PC-3 (cell line): Measurements from ENCODE around the gene ABAT. TPM values are rescaled to one million over a fixed set of nuclear protein-coding genes. Genes with fewer than 3 reads are reported as not detected.

Experiments used
- ATAC-seq: fragments of 200-7000 bp; cut with Tn5 transposase; 2 replicates; pipeline ENCODE4 v1.9.1; 2020; ENCODE audit warnings: mild to moderate bottlenecking, moderate library complexity
- BruUV-seq: library from RNA; stranded (reverse); fragments of 400-500 nt; replicated peaks from 2 replicates; lab custom pipeline; 2021; lab: Mats Ljungman, UMichigan
- CTCF ChIA-PET: fragments of 300-600 bp; sonication (Branson Sonifier 250); formaldehyde crosslinking; loops from one replicate; lab custom pipeline; 2022; ENCODE audit warnings: antibody characterized with exemption; lab: Charles Lee
- POLR2A ChIA-PET: fragments of 300-600 bp; sonication (Branson Sonifier 250); formaldehyde crosslinking; loops from one replicate; lab custom pipeline; 2022; ENCODE audit warnings: antibody characterized with exemption; ENCODE audit not compliant: unreplicated experiment; lab: Charles Lee
- DNase-seq: peaks from one replicate; pipeline ENCODE4 v3.0.0-alpha.2; 2015
- H2AFZ ChIP-seq: fragments of 300-600 bp; sonication (generic); 2 replicates; pipeline ENCODE4 v1.6.0; 2016; ENCODE audit warnings: antibody characterized with exemption, low read length
- H3F3A ChIP-seq: fragments of 300-600 bp; sonication (generic); one replicate; pipeline ENCODE4 v1.6.0; 2017; ENCODE audit warnings: antibody characterized with exemption, low read length, control low read depth, mild to moderate bottlenecking; ENCODE audit not compliant: unreplicated experiment
- H3K27ac ChIP-seq: fragments of 300-600 bp; sonication (generic); 2 replicates; pipeline ENCODE4 v1.5.1; 2016; ENCODE audit warnings: mild to moderate bottlenecking, low read length
- H3K27me3 ChIP-seq: fragments of 300-600 bp; sonication (generic); 2 replicates; pipeline ENCODE4 v1.6.1; 2016; ENCODE audit warnings: low read length, mixed read lengths
- H3K36me3 ChIP-seq: fragments of 300-600 bp; sonication (generic); 2 replicates; pipeline ENCODE4 v1.6.1; 2016; ENCODE audit warnings: low read depth, mixed run types, low read length, mixed read lengths
- H3K4me1 ChIP-seq: fragments of 300-600 bp; sonication (generic); 2 replicates; pipeline ENCODE4 v1.5.1; 2016; ENCODE audit warnings: low read length; ENCODE audit not compliant: insufficient read depth
- H3K4me2 ChIP-seq: fragments of 300-600 bp; sonication (generic); 2 replicates; pipeline ENCODE4 v1.6.0; 2016; ENCODE audit warnings: low read length
- H3K4me3 ChIP-seq: fragments of 300-600 bp; sonication (generic); 2 replicates; pipeline ENCODE4 v1.5.1; 2016; ENCODE audit warnings: mild to moderate bottlenecking, low read length, mixed read lengths
- H3K79me2 ChIP-seq: fragments of 300-600 bp; sonication (generic); 2 replicates; pipeline ENCODE4 v1.6.1; 2017; ENCODE audit warnings: low read length, mixed read lengths
- H3K9ac ChIP-seq: fragments of 300-600 bp; sonication (generic); 2 replicates; pipeline ENCODE4 v1.6.0; 2016; ENCODE audit warnings: mild to moderate bottlenecking, low read length
- H3K9me2 ChIP-seq: fragments of 300-600 bp; sonication (generic); replicated peaks from 2 replicates; pipeline ENCODE4 v1.6.1; 2016; ENCODE audit warnings: mixed run types, low read length, mixed read lengths
- H3K9me3 ChIP-seq: fragments of 300-600 bp; sonication (generic); 2 replicates; pipeline ENCODE4 v1.6.1; 2016; ENCODE audit warnings: low read length, mixed read lengths
- H4K20me1 ChIP-seq: fragments of 300-600 bp; sonication (generic); 2 replicates; pipeline ENCODE4 v1.6.1; 2016; ENCODE audit warnings: low read length, mixed read lengths
- EZH2 ChIP-seq: fragments of 300-600 bp; sonication (generic); IDR thresholded peaks from one replicate; pipeline ENCODE4 v1.6.1; 2017; ENCODE audit warnings: antibody characterized with exemption, mild to moderate bottlenecking, low read length; ENCODE audit not compliant: unreplicated experiment
- EZH2phosphoT487 ChIP-seq: fragments of 300-600 bp; sonication (generic); IDR thresholded peaks from 2 replicates; pipeline ENCODE4 v1.6.1; 2018; ENCODE audit warnings: mild to moderate bottlenecking, antibody characterized with exemption, low read length, borderline replicate concordance
- intact Hi-C: fragments of 100-400 bp; cut with micrococcal nuclease; formaldehyde crosslinking; loops from 2 replicates; pipeline ENCODE4 v1.9.0; 2023
- total RNA-seq: library from RNA; depleted of rRNA; stranded (reverse); fragments of >200 nt; gene quantifications from 2 replicates; pipeline ENCODE4 v1.2.3, GENCODE V29; 2014
- TF ChIP-seq, protein P1 (sequence below): fragments of 300-600 bp; sonication (generic); conservative IDR thresholded peaks from 2 replicates; pipeline ENCODE4 v1.5.1; 2017; ENCODE audit warnings: antibody characterized with exemption, low read depth, mild to moderate bottlenecking, low read length

ABAT gene
- total RNA-seq, 1 experiment from 2014 or later: 0.95 TPM

DNA sequence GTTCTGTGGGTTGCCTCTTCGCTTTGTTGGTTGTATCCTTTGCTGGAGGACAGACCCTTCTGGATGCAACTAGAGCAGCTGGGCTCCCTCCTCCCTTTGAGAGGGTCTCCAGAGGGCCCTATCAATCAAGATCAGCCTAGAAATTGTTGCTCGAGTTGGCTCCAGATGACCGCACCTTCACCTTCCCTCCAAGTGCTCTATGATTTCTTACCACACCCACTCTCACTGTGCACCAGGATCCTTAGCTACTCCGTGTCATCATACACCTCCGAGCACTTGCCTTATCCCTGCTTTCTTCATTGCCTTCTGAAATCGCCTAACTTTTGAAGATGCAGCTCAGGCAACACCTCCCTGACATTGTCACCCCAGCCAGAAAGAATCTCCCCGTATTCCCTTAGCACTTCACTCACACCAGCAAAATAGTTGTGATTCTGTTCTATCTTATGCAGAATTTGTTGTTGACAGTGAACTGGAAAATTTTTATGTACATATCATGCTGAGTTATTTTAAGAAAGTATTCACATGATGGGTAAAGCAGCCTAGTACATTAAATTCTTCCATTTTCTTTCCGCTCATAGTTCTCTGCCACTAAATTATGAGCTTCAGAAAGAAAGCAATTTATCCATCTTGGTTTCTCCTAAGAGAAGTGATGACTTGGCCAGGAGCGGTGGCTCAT, 52.9 kb downstream of the ABAT start:
- Histone ChIP-seq H4K20me1 (no peaks in the 10 kb centered on the region), H3F3A (no peaks in the 10 kb centered on the region), H3K36me3 (no peaks in the 10 kb centered on the region), H3K4me3 (no peak overlapping the region), H3K9me3 (no peaks in the 10 kb centered on the region), H3K4me2 (no peak overlapping the region), H3K9ac (no peak overlapping the region), H3K79me2 (no peaks in the 10 kb centered on the region), H2AFZ (no peak overlapping the region), H3K27me3 (0 out of 2 replicates have a peak, but pooled peaks cover 13% of the 10 kb centered on the region), H3K9me2 (no peaks in the 10 kb centered on the region), H3K4me1 (no peaks in the 10 kb centered on the region), H3K27ac (no peak overlapping the region)
- intact Hi-C loops: no loop called here
- ChIA-PET POLR2A (no interaction called here), CTCF (no interaction called here)
- no peak for TF ChIP-seq EZH2
- TF ChIP-seq, protein P1, sequence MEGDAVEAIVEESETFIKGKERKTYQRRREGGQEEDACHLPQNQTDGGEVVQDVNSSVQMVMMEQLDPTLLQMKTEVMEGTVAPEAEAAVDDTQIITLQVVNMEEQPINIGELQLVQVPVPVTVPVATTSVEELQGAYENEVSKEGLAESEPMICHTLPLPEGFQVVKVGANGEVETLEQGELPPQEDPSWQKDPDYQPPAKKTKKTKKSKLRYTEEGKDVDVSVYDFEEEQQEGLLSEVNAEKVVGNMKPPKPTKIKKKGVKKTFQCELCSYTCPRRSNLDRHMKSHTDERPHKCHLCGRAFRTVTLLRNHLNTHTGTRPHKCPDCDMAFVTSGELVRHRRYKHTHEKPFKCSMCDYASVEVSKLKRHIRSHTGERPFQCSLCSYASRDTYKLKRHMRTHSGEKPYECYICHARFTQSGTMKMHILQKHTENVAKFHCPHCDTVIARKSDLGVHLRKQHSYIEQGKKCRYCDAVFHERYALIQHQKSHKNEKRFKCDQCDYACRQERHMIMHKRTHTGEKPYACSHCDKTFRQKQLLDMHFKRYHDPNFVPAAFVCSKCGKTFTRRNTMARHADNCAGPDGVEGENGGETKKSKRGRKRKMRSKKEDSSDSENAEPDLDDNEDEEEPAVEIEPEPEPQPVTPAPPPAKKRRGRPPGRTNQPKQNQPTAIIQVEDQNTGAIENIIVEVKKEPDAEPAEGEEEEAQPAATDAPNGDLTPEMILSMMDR: no peak
- TF ChIP-seq EZH2phosphoT487: no peak
- ATAC-seq (no peak), DNase-seq (no peak)
- no TSS peak for BruUV-seq

DNA sequence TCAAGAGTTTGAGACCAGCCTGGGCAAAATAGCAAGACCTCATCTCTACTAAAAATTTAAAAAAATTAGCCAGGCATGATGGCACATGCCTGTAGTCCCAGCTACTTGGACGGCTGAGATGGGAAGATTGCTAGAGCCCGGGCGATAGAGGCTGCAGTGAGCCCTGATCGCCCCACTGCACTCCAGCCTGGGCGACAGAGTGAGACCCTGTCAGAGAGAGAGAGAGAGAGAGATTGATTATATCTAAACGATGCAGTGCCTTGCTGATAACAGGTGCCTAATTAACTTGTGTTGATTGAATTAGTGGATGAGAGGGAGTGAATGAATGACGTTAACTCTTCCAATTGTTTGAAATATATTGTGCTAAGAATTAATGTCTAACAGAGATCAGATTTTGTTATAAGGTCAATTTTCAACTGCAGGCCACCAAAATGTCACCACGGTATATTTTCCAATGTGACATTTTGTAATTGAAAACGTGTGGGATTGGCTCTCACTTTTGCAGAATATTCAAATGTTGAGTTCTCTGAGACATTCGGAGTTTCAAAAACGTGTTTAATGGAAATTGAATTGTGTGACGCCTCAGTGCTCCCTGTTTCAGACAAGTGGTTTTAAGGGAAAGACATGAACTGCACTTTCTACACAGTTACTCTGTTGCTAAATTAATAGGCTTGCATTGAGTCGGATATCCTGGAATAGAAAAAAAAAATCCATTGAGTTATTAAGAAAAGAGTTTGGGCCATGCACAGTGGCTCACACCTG, 53.6 kb downstream of the ABAT start:
- Histone ChIP-seq H2AFZ (no peak overlapping the region), H3K4me2 (no peak overlapping the region), H3K27ac (no peak overlapping the region), H3K9ac (no peak overlapping the region), H3K9me2 (no peaks in the 10 kb centered on the region), H3K79me2 (no peaks in the 10 kb centered on the region), H3K36me3 (no peaks in the 10 kb centered on the region), H4K20me1 (no peaks in the 10 kb centered on the region), H3K27me3 (0 out of 2 replicates have a peak, but pooled peaks cover 13% of the 10 kb centered on the region), H3F3A (no peaks in the 10 kb centered on the region), H3K4me3 (no peak overlapping the region), H3K4me1 (no peaks in the 10 kb centered on the region), H3K9me3 (no peaks in the 10 kb centered on the region)
- no peak for DNase-seq
- intact Hi-C loops: no loop called here
- no TSS peak for BruUV-seq
- POLR2A ChIA-PET: no interaction called here
- CTCF ChIA-PET: no interaction called here
- TF ChIP-seq, protein P1: no peak
- TF ChIP-seq EZH2phosphoT487 (no peak), EZH2 (no peak)
- no peak for ATAC-seq

DNA sequence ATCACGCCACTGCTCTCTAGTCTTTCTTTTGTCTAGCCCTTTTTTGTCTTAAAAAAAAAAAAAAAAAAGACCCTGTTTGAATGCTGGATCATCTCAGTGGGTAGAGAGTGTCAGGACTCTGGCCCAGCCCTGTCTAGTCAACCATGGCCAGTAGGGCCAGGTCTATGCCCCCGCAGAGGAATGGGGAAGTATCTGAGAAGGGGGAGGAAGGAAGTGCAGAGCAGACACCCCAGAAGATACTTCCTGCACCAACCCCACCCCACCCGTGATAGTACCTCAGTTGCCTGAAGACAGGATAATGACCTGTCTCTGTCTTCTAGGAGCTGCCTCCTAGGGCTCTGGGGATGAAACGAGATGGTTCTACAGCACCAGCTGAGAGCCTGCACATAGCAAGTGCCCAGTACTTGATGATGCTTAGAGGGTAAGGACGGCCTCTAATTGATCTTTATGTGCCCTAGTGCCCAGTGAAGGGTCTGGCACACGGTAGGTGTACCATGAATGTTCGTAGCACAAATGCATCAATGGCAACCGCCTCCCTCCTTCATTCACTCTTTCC, 55.4 kb downstream of the ABAT start:
- ChIA-PET POLR2A (no interaction called here), CTCF (no interaction called here)
- Histone ChIP-seq H3K27me3 (0 out of 2 replicates have a peak, but pooled peaks cover 13% of the 10 kb centered on the region), H3K4me1 (no peaks in the 10 kb centered on the region), H3K27ac (no peak overlapping the region), H3K9me3 (no peaks in the 10 kb centered on the region), H3K79me2 (no peaks in the 10 kb centered on the region), H3K36me3 (no peaks in the 10 kb centered on the region), H3F3A (no peaks in the 10 kb centered on the region), H3K4me2 (no peak overlapping the region), H3K9me2 (no peaks in the 10 kb centered on the region), H3K9ac (no peak overlapping the region), H2AFZ (no peak overlapping the region), H4K20me1 (no peaks in the 10 kb centered on the region), H3K4me3 (no peak overlapping the region)
- TF ChIP-seq, protein P1: no peak
- TF ChIP-seq EZH2phosphoT487: no peak
- no peak for TF ChIP-seq EZH2
- intact Hi-C loops: no loop called here
- DNase-seq (no peak), ATAC-seq (no peak)
- BruUV-seq: no TSS peak
